NCI-H526 (cell line): ENCODE data around the gene TNS4.

Experiments used
- DNase-seq, 2 experiments: peaks; one replicate each; lab custom pipeline; 2025; lab: John Stamatoyannopoulos, UW

Gene TNS4

GRCh38 chr17:40457369-40457768, 44.1 kb downstream of the TNS4 start:
- no peak for DNase-seq

- DNase-seq: no peak
Observed at GRCh38 chr17:40456396-40456951, 44.9 kb downstream of the TNS4 start.

GRCh38 chr17:40454613-40454995, 46.8 kb downstream of the TNS4 start:
- DNase-seq: no peak

- DNase-seq: no peak
Observed at GRCh38 chr17:40453881-40454612, 47.4 kb downstream of the TNS4 start.

- DNase-seq: no peak
Observed at GRCh38 chr17:40452921-40453378, 48.5 kb downstream of the TNS4 start.

- DNase-seq: no peak
Observed at GRCh38 chr17:40452216-40452787, 49.1 kb downstream of the TNS4 start.

- no peak for DNase-seq
Observed at GRCh38 chr17:40451420-40451819, 50.0 kb downstream of the TNS4 start.

GRCh38 chr17:40450175-40450574, 51.2 kb downstream of the TNS4 start:
- DNase-seq: peak in 1 of 2 experiments; percentile 44

- DNase-seq: peak; percentile 95
Observed at GRCh38 chr17:40448639-40449261, 52.7 kb downstream of the TNS4 start.

GRCh38 chr17:40448213-40448638, 53.2 kb downstream of the TNS4 start:
- peak in 1 of 2 experiments; percentile 11 for DNase-seq

GRCh38 chr17:40447806-40448205, 53.6 kb downstream of the TNS4 start:
- no peak for DNase-seq

GRCh38 chr17:40447148-40447644, 54.2 kb downstream of the TNS4 start:
- DNase-seq: no peak

- DNase-seq: peak in 1 of 2 experiments; percentile 30
Observed at GRCh38 chr17:40445751-40446468, 55.5 kb downstream of the TNS4 start.

- DNase-seq: peak in 1 of 2 experiments; percentile 63
Observed at GRCh38 chr17:40443988-40444899, 57.2 kb downstream of the TNS4 start.

- peak in 1 of 2 experiments; percentile 79 for DNase-seq
Observed at GRCh38 chr17:40443196-40443987, 58.0 kb downstream of the TNS4 start, which contains the start of gene IGFBP4. IGFBP4 (plus strand) TSS chr17:40443450; CDS start chr17:40443736, 286 bp downstream.

- DNase-seq: peak in 1 of 2 experiments; percentile 63
Observed at GRCh38 chr17:40442392-40443195, 58.8 kb downstream of the TNS4 start.

GRCh38 chr17:40440166-40440565, 61.3 kb downstream of the TNS4 start:
- DNase-seq: no peak

- DNase-seq: no peak
Observed at GRCh38 chr17:40437095-40437732, 64.2 kb downstream of the TNS4 start.
